B cell (primary cell): ENCODE data around the gene PHLPP1.

Experiments used
- CTCF ChIP-seq: fragments of 200-600 bp; IDR thresholded peaks from one replicate; pipeline ENCODE4 v1.8.0; 2022; ENCODE audit warnings: antibody characterized with exemption, mild to moderate bottlenecking
- EZH2 ChIP-seq: IDR thresholded peaks from 2 replicates; pipeline ENCODE4 v1.6.1; 2012; ENCODE audit warnings: borderline replicate concordance, low read depth, mild to moderate bottlenecking, moderate library complexity, low read length; ENCODE audit not compliant: insufficient read depth, poor library complexity, severe bottlenecking

GRCh38 chr18:62759704-62760402, 44.5 kb downstream of the PHLPP1 start:
- TF ChIP-seq CTCF: no peak
- TF ChIP-seq EZH2: no peak
